Right atrium auricular region (tissue), 2 donors: ENCODE data around the gene UCP3. TPM values are rescaled to one million over a fixed set of nuclear protein-coding genes. Genes with fewer than 3 reads are reported as not detected.

Experiments
- DNase-seq: peaks from one replicate; pipeline ENCODE4 v3.0.0-alpha.2; 2019; ENCODE audit warnings: low spot score
- H3K27ac ChIP-seq, 2 donors: fragments of 200-600 bp; sonication (generic); 1 replicate in 1 of 2; 2 replicates in 1 of 2; pipeline ENCODE4 v1.5.1; 2016 to 2019
- H3K27me3 ChIP-seq, 2 donors: fragments of 200-600 bp; sonication (generic); one replicate each; pipeline versions ENCODE4 v1.5.1 to v1.6.0; 2017 to 2019
- H3K36me3 ChIP-seq: fragments of 200-600 bp; sonication (generic); one replicate; pipeline ENCODE4 v1.5.1; 2016
- H3K4me1 ChIP-seq, 2 donors: fragments of 200-600 bp; sonication (generic); one replicate each; pipeline versions ENCODE4 v1.5.1 to v1.6.0; 2017 to 2019
- H3K4me3 ChIP-seq, 2 donors: fragments of 200-600 bp; sonication (generic); 1 replicate in 1 of 2; 2 replicates in 1 of 2; pipeline ENCODE4 v1.5.1; 2017 to 2019; ENCODE audit warnings: mild to moderate bottlenecking in 1 of 2, moderate library complexity in 1 of 2
- H3K9me3 ChIP-seq, 2 donors: fragments of 200-600 bp; sonication (generic); one replicate each; pipeline ENCODE4 v1.5.1; 2019
- CTCF ChIP-seq, 2 donors: fragments of 200-600 bp; sonication (generic); IDR thresholded peaks; one replicate each; pipeline ENCODE4 v1.5.1; 2019; ENCODE audit warnings: antibody characterized with exemption in 2 of 2
- total RNA-seq, 2 donors: library from RNA; depleted of rRNA; stranded (reverse); fragments of >200 nt; gene quantifications; one replicate each; pipeline ENCODE4 v1.1.0, GENCODE V29; 2016

The UCP3 gene
- total RNA-seq, 2 donors from 2014 or later, result 0.37 to 1.1 TPM

- DNase-seq, result no peak
- Histone ChIP-seq H3K36me3 (peaks cover 5% of the 10 kb centered on the region), H3K4me1 (peaks cover 0 to 32% of the 10 kb centered on the region in 2 donors), H3K9me3 (no peaks in the 10 kb centered on the region), H3K27me3 (no peaks in the 10 kb centered on the region), H3K4me3 (no peak overlapping the region), H3K27ac (no peak overlapping the region)
- no peak for TF ChIP-seq CTCF (IDR thresholded peaks at IDR 0.05)
Observed at GRCh38 chr11:74021998-74022397, 13.1 kb upstream of the UCP3 start.

- no peaks in the 10 kb centered on the region for H3K9me3 ChIP-seq
- DNase-seq, result no peak
- TF ChIP-seq CTCF (IDR thresholded peaks at IDR 0.05), result no peak
- H3K36me3 ChIP-seq, result peaks cover 6% of the 10 kb centered on the region
- H3K27ac ChIP-seq, result peak overlapping the region; percentile 89 to 91
- peaks cover 0 to 32% of the 10 kb centered on the region in 2 donors for H3K4me1 ChIP-seq
- no peaks in the 10 kb centered on the region for H3K27me3 ChIP-seq
- no peak overlapping the region for H3K4me3 ChIP-seq
Observed at GRCh38 chr11:74020539-74020938, 11.7 kb upstream of the UCP3 start.

- Histone ChIP-seq H3K4me1 (peaks cover 0 to 32% of the 10 kb centered on the region in 2 donors), H3K27me3 (no peaks in the 10 kb centered on the region), H3K9me3 (no peaks in the 10 kb centered on the region), H3K27ac (peak overlapping the region; percentile 89 to 91), H3K36me3 (peaks cover 6% of the 10 kb centered on the region), H3K4me3 (no peak overlapping the region)
- DNase-seq, result no peak
- no peak for TF ChIP-seq CTCF (IDR thresholded peaks at IDR 0.05)
Observed at GRCh38 chr11:74019860-74020259, 11.0 kb upstream of the UCP3 start.

GRCh38 chr11:74019104-74019738 is 10.3 kb upstream of the UCP3 start:
- Histone ChIP-seq H3K27ac (peak overlapping the region; percentile 89 to 91), H3K4me3 (no peak overlapping the region), H3K4me1 (peaks cover 0 to 32% of the 10 kb centered on the region in 2 donors), H3K9me3 (no peaks in the 10 kb centered on the region), H3K27me3 (no peaks in the 10 kb centered on the region), H3K36me3 (peaks cover 6% of the 10 kb centered on the region)
- no peak for TF ChIP-seq CTCF (IDR thresholded peaks at IDR 0.05)
- DNase-seq, result no peak

GRCh38 chr11:74018331-74019005 is 9.6 kb upstream of the UCP3 start:
- peak; percentile 98 for DNase-seq
- peak overlapping the region; percentile 89 to 91 for H3K27ac ChIP-seq
- H3K27me3 ChIP-seq, result no peaks in the 10 kb centered on the region
- H3K9me3 ChIP-seq, result no peaks in the 10 kb centered on the region
- peaks cover 6% of the 10 kb centered on the region for H3K36me3 ChIP-seq
- no peak for TF ChIP-seq CTCF (IDR thresholded peaks at IDR 0.05)
- H3K4me3 ChIP-seq, result no peak overlapping the region
- H3K4me1 ChIP-seq, result peaks cover 0 to 32% of the 10 kb centered on the region in 2 donors
